ENCODE results near the gene FAM156A.
"Not testable (repeated sequence)": the region's sequence is repeated elsewhere in the genome, so short reads cannot be mapped to it uniquely, and the experiment has no call there.

DNA sequence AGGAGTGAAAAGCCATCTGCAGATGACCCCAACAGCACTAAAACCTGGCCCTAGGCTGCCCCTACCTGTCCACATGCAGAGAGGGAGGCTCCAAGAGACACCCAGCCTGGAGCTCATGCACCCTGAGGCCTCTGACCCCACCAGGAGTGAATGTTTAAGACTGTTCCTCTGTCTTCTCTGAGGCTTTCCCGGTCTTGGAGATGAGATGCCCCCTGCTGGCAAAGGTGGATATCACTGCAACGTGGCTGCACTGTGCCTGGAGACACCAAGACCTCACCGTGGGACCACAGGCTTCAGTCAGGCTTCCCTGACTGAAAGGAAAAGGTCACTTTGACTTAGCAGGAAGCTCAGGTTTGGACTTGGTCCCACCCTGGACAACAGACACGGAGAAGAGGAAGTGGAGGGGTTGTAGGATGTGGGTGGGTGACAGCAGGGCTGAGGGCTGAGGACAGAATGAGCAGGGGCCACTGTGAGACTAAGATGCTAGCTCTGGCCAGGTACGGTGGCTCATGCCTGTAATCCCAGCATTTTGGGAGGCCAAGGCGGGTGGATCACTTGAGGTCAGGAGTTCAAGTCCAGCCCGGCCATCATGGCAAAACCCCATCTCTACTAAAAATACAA, 31.8 kb upstream of the FAM156A start:
- TF ChIP-seq, protein P1, sequence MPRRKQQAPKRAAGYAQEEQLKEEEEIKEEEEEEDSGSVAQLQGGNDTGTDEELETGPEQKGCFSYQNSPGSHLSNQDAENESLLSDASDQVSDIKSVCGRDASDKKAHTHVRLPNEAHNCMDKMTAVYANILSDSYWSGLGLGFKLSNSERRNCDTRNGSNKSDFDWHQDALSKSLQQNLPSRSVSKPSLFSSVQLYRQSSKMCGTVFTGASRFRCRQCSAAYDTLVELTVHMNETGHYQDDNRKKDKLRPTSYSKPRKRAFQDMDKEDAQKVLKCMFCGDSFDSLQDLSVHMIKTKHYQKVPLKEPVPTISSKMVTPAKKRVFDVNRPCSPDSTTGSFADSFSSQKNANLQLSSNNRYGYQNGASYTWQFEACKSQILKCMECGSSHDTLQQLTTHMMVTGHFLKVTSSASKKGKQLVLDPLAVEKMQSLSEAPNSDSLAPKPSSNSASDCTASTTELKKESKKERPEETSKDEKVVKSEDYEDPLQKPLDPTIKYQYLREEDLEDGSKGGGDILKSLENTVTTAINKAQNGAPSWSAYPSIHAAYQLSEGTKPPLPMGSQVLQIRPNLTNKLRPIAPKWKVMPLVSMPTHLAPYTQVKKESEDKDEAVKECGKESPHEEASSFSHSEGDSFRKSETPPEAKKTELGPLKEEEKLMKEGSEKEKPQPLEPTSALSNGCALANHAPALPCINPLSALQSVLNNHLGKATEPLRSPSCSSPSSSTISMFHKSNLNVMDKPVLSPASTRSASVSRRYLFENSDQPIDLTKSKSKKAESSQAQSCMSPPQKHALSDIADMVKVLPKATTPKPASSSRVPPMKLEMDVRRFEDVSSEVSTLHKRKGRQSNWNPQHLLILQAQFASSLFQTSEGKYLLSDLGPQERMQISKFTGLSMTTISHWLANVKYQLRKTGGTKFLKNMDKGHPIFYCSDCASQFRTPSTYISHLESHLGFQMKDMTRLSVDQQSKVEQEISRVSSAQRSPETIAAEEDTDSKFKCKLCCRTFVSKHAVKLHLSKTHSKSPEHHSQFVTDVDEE (CRISPR knock-in tag; IDR thresholded peaks at IDR 0.05): not testable (repeated sequence)
- TF ChIP-seq ZFP30 (CRISPR knock-in tag; IDR thresholded peaks at IDR 0.05); ZFP3 (CRISPR knock-in tag; IDR thresholded peaks at IDR 0.05); ARNTL (CRISPR knock-in tag; IDR thresholded peaks at IDR 0.05; ENCODE audit: borderline replicate concordance, low read depth); ZNF565 (CRISPR knock-in tag; conservative IDR thresholded peaks at IDR 0.05; ENCODE audit: low read depth); ISL1 (CRISPR knock-in tag; IDR thresholded peaks at IDR 0.05); PPARA (CRISPR knock-in tag; IDR thresholded peaks at IDR 0.05; ENCODE audit: borderline replicate concordance): not testable (repeated sequence)
- TF ChIP-seq, protein P2, sequence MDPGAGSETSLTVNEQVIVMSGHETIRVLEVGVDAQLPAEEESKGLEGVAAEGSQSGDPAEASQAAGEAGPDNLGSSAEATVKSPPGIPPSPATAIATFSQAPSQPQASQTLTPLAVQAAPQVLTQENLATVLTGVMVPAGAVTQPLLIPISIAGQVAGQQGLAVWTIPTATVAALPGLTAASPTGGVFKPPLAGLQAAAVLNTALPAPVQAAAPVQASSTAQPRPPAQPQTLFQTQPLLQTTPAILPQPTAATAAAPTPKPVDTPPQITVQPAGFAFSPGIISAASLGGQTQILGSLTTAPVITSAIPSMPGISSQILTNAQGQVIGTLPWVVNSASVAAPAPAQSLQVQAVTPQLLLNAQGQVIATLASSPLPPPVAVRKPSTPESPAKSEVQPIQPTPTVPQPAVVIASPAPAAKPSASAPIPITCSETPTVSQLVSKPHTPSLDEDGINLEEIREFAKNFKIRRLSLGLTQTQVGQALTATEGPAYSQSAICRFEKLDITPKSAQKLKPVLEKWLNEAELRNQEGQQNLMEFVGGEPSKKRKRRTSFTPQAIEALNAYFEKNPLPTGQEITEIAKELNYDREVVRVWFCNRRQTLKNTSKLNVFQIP (CRISPR knock-in tag; IDR thresholded peaks at IDR 0.05; ENCODE audit: borderline replicate concordance, low read depth): not testable (repeated sequence)
- TF ChIP-seq, protein P3, sequence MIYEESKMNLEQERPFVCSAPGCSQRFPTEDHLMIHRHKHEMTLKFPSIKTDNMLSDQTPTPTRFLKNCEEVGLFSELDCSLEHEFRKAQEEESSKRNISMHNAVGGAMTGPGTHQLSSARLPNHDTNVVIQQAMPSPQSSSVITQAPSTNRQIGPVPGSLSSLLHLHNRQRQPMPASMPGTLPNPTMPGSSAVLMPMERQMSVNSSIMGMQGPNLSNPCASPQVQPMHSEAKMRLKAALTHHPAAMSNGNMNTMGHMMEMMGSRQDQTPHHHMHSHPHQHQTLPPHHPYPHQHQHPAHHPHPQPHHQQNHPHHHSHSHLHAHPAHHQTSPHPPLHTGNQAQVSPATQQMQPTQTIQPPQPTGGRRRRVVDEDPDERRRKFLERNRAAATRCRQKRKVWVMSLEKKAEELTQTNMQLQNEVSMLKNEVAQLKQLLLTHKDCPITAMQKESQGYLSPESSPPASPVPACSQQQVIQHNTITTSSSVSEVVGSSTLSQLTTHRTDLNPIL (CRISPR knock-in tag; IDR thresholded peaks at IDR 0.05; ENCODE audit: low read depth): not testable (repeated sequence)
- TF ChIP-seq, protein P4, sequence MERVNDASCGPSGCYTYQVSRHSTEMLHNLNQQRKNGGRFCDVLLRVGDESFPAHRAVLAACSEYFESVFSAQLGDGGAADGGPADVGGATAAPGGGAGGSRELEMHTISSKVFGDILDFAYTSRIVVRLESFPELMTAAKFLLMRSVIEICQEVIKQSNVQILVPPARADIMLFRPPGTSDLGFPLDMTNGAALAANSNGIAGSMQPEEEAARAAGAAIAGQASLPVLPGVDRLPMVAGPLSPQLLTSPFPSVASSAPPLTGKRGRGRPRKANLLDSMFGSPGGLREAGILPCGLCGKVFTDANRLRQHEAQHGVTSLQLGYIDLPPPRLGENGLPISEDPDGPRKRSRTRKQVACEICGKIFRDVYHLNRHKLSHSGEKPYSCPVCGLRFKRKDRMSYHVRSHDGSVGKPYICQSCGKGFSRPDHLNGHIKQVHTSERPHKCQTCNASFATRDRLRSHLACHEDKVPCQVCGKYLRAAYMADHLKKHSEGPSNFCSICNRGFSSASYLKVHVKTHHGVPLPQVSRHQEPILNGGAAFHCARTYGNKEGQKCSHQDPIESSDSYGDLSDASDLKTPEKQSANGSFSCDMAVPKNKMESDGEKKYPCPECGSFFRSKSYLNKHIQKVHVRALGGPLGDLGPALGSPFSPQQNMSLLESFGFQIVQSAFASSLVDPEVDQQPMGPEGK (CRISPR knock-in tag; IDR thresholded peaks at IDR 0.05; ENCODE audit: borderline replicate concordance): not testable (repeated sequence)
- TF ChIP-seq, protein P5, sequence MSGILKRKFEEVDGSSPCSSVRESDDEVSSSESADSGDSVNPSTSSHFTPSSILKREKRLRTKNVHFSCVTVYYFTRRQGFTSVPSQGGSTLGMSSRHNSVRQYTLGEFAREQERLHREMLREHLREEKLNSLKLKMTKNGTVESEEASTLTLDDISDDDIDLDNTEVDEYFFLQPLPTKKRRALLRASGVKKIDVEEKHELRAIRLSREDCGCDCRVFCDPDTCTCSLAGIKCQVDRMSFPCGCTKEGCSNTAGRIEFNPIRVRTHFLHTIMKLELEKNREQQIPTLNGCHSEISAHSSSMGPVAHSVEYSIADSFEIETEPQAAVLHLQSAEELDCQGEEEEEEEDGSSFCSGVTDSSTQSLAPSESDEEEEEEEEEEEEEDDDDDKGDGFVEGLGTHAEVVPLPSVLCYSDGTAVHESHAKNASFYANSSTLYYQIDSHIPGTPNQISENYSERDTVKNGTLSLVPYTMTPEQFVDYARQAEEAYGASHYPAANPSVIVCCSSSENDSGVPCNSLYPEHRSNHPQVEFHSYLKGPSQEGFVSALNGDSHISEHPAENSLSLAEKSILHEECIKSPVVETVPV (CRISPR knock-in tag; IDR thresholded peaks at IDR 0.05): not testable (repeated sequence)

Data from SK-N-SH treated with all-trans-retinoic acid at 6 μM for 48 hours (cell line).